ENCODE results near the gene OR5H1. TPM values are rescaled to one million over a fixed set of nuclear protein-coding genes. Genes with fewer than 3 reads are reported as not detected.

The OR5H1 gene
- total and polyA plus RNA-seq, 10 of the 15 experiments (the other 5 are each of a cell fraction or from before 2014, with no cell fraction given), result not detected

- no peak for FAIRE-seq
- no peak for DNase-seq (ENCODE audit: low read depth, low spot score)
These were observed 20.5 kb upstream of the OR5H1 start for GRCh38 chr3:98109807-98110549.

GRCh38 chr3:98110550-98110908 lies 20.0 kb upstream of the OR5H1 start:
- no peak overlapping the region for H2AFZ ChIP-seq (ENCODE audit: control insufficient read depth, low read depth, low read length)
- no peaks in the 10 kb centered on the region for H3K9me3 ChIP-seq (replicated peaks; ENCODE audit: control insufficient read depth, insufficient read depth, low read length)
- H3K36me3 ChIP-seq (ENCODE audit: control insufficient read depth in 2 of 2, insufficient read depth in 2 of 2, low read length in 1 of 2), result no peaks in the 10 kb centered on the region
- no peaks in the 10 kb centered on the region for H3K79me2 ChIP-seq (ENCODE audit: control insufficient read depth, insufficient read depth, low read length)
- ChIA-PET SMC1A (ENCODE audit: uncharacterized antibody, unreplicated experiment) (no interaction called here), CTCF (no interaction called here), RAD21 (ENCODE audit: unreplicated experiment) (no interaction called here), POLR2A (no interaction called here)
- no peaks in the 10 kb centered on the region for H3K27me3 ChIP-seq (replicated peaks in 1 of 2; ENCODE audit: control insufficient read depth in 2 of 2, insufficient read depth in 2 of 2, low read length in 1 of 2)
- H3K27ac ChIP-seq (ENCODE audit: control insufficient read depth, insufficient read depth), result no peak overlapping the region
- H4K20me1 ChIP-seq (ENCODE audit: control insufficient read depth, insufficient read depth), result no peaks in the 10 kb centered on the region
- no TSS peak for BruUV-seq (replicated peaks)
- no peak overlapping the region for H3K9ac ChIP-seq (ENCODE audit: control insufficient read depth, insufficient read depth, low read length)
- in situ Hi-C loops (cut with MboI), result no loop called here
- DNase-seq (ENCODE audit: low read depth, low spot score) (no peak), FAIRE-seq (no peak), ATAC-seq (no peak)
- no peak overlapping the region for H3K4me2 ChIP-seq (ENCODE audit: control insufficient read depth, insufficient read depth)
- no peak overlapping the region for H3K4me3 ChIP-seq
- H3K4me1 ChIP-seq (ENCODE audit: control insufficient read depth, insufficient read depth, low read length), result no peaks in the 10 kb centered on the region
- intact Hi-C loops (cut with micrococcal nuclease; ENCODE audit: unreplicated experiment), result no loop called here
- TF ChIP-seq SRF (IDR thresholded peaks at IDR 0.05; ENCODE audit: low read depth in 2 of 2, low read length in 2 of 2) (no peak), ATF2 (IDR thresholded peaks at IDR 0.05; ENCODE audit: low read length) (no peak)

More at GRCh38 chr3:98109807-98110549, 20.5 kb upstream of the OR5H1 start:
- TF ChIP-seq POLR2A (IDR thresholded peaks at IDR 0.05; ENCODE audit: low read depth, low read length), result no peak
- BruUV-seq (replicated peaks), result no TSS peak
- no peak for ATAC-seq
- ChIA-PET SMC1A (ENCODE audit: uncharacterized antibody, unreplicated experiment) (no interaction called here), CTCF (interaction anchor here (0.6 kb wide), 2 partner anchors 18 to 46 kb away, joined by 3 read pairs; no protein-coding TSS in a partner anchor), POLR2A (no interaction called here), RAD21 (ENCODE audit: unreplicated experiment) (no interaction called here)
- intact Hi-C loops (cut with micrococcal nuclease; ENCODE audit: unreplicated experiment) (no loop called here), in situ Hi-C loops (cut with MboI) (no loop called here)
- H3K27ac ChIP-seq (ENCODE audit: control insufficient read depth, insufficient read depth), result no peak overlapping the region
- no peaks in the 10 kb centered on the region for H3K27me3 ChIP-seq (replicated peaks in 1 of 2; ENCODE audit: control insufficient read depth in 2 of 2, insufficient read depth in 2 of 2, low read length in 1 of 2)
- H3K4me3 ChIP-seq, result no peak overlapping the region
- no peaks in the 10 kb centered on the region for H3K4me1 ChIP-seq (ENCODE audit: control insufficient read depth, insufficient read depth, low read length)
- H3K9ac ChIP-seq (ENCODE audit: control insufficient read depth, insufficient read depth, low read length), result no peak overlapping the region
- H4K20me1 ChIP-seq (ENCODE audit: control insufficient read depth, insufficient read depth), result no peaks in the 10 kb centered on the region
- 15% methylated on average over 4 of the region's 4 CpGs for WGBS (ENCODE audit: insufficient coverage, insufficient replicate concordance, low lambda C conversion rate, missing lambda C conversion rate)
- H3K4me2 ChIP-seq (ENCODE audit: control insufficient read depth, insufficient read depth), result no peak overlapping the region
- no peaks in the 10 kb centered on the region for H3K36me3 ChIP-seq (ENCODE audit: control insufficient read depth in 2 of 2, insufficient read depth in 2 of 2, low read length in 1 of 2)
- no peaks in the 10 kb centered on the region for H3K9me3 ChIP-seq (replicated peaks; ENCODE audit: control insufficient read depth, insufficient read depth, low read length)
- H3K79me2 ChIP-seq (ENCODE audit: control insufficient read depth, insufficient read depth, low read length), result no peaks in the 10 kb centered on the region
- H2AFZ ChIP-seq (ENCODE audit: control insufficient read depth, low read depth, low read length), result no peak overlapping the region

Measured in GM12878 (cell line).